Right lobe of liver (tissue), 6 donors: ENCODE results near the gene SFTPD. TPM values are rescaled to one million over a fixed set of nuclear protein-coding genes. Genes with fewer than 3 reads are reported as not detected.

Experiments
- ATAC-seq, 4 donors: fragments of 200-7000 bp; cut with Tn5 transposase; one replicate each; pipeline ENCODE4 v1.9.1; 2020; ENCODE audit warnings: mild to moderate bottlenecking in 4 of 4, moderate library complexity in 4 of 4
- DNase-seq, 3 donors: peaks; one replicate each; pipeline ENCODE4 v3.0.0-alpha.2; 2020
- H3K27ac ChIP-seq, 3 donors: fragments of 200-600 bp; one replicate each; pipeline ENCODE4 v1.8.0; 2022
- H3K27me3 ChIP-seq, 2 donors: fragments of 200-600 bp; one replicate each; pipeline ENCODE4 v1.8.0; 2022
- H3K36me3 ChIP-seq, 4 donors: fragments of 200-600 bp; sonication (generic) in 1 of 4; one replicate each; pipeline versions ENCODE4 v1.5.1 to v1.8.0; 2017 to 2022; ENCODE audit warnings: control low read depth in 1 of 4
- H3K4me1 ChIP-seq, 4 donors: fragments of 200-600 bp; sonication (generic) in 1 of 4; one replicate each; pipeline versions ENCODE4 v1.5.1 to v1.8.0; 2017 to 2022; ENCODE audit warnings: control low read depth in 1 of 4
- H3K4me3 ChIP-seq, 3 donors: fragments of 200-600 bp; one replicate each; pipeline ENCODE4 v1.8.0; 2022
- H3K9me3 ChIP-seq, 4 donors: fragments of 200-600 bp; sonication (generic) in 1 of 4; one replicate each; pipeline versions ENCODE4 v1.5.1 to v1.8.0; 2017 to 2022; ENCODE audit warnings: control low read depth in 1 of 4
- CTCF ChIP-seq, 4 donors: fragments of 200-600 bp in 3 of 4; fragments of 450-650 bp in 1 of 4; IDR thresholded peaks; one replicate each; pipeline versions ENCODE4 v1.5.1 to v1.8.0; 2016 to 2022; ENCODE audit warnings: antibody characterized with exemption in 4 of 4, mild to moderate bottlenecking in 2 of 4
- POLR2A ChIP-seq: fragments of 450-650 bp; IDR thresholded peaks from one replicate; pipeline ENCODE4 v1.6.1; 2017; ENCODE audit warnings: antibody characterized with exemption, mild to moderate bottlenecking
- WGBS: methylation state at CpG from one replicate; pipeline ENCODE4 v1.1.6; 2018; ENCODE audit warnings: low coverage, low lambda C conversion rate; ENCODE audit not compliant: insufficient coverage; ENCODE audit errors: missing lambda C conversion rate; 5-methylcytosine and 5-hydroxymethylcytosine counted together
- intact Hi-C, 2 donors: fragments of 100-400 bp; cut with DNase I; formaldehyde crosslinking; loops; one replicate each; pipeline versions ENCODE4 v1.11.2 to v1.14.1; 2022
- total RNA-seq, 6 experiments: library from RNA; depleted of rRNA in 2 of 6; stranded (reverse); fragments of >200 nt in 2 of 6; fragmentation: NEBNext Ultra II Directional in 3 of 6; extraction: Animal tissue kit (Norgen Biotek cat#: 25700) in 3 of 6; gene quantifications; one replicate each; pipeline versions ENCODE4 v1.1.0 to v1.2.4, GENCODE V29; 2016 to 2023
- donor health status: DM: no; HTN: yes; CAD: no.
- donor health status: DM: no; HTN: no; CAD: no.
- donor health status: DM: no; HTN: no; CAD: no.
- donor health status: DM: no; HTN: yes; CAD: no.
- donor health status: DM: no; HTN: yes; CAD: no.

SFTPD gene
- total RNA-seq, 6 experiments from 2014 or later = 0.35 to 0.59 (median 0.51) TPM; not detected in 3

- Histone ChIP-seq H3K4me3 (no peak overlapping the region), H3K4me1 (no peaks in the 10 kb centered on the region), H3K27me3 (no peaks in the 10 kb centered on the region), H3K9me3 (no peaks in the 10 kb centered on the region), H3K36me3 (no peaks in the 10 kb centered on the region), H3K27ac (no peak overlapping the region)
- DNase-seq (no peak), ATAC-seq (no peak)
- 20% methylated on average over 1 of the region's 2 CpGs for WGBS
- intact Hi-C loops = no loop called here
- TF ChIP-seq POLR2A (no peak), CTCF (IDR thresholded peaks at IDR 0.05) (no peak)
Measured at GRCh38 chr10:79947083-79947415, 1.9 kb downstream of the SFTPD start.

GRCh38 chr10:79946271-79947082 lies 2.4 kb downstream of the SFTPD start:
- Histone ChIP-seq H3K36me3 (no peaks in the 10 kb centered on the region), H3K4me1 (no peaks in the 10 kb centered on the region), H3K9me3 (no peaks in the 10 kb centered on the region), H3K27ac (no peak overlapping the region), H3K4me3 (no peak overlapping the region), H3K27me3 (no peaks in the 10 kb centered on the region)
- WGBS = no CpG with 5 or more reads among the region's 8 CpGs
- peak in 1 of 4 donors; percentile 7 for ATAC-seq
- no peak for DNase-seq
- intact Hi-C loops = no loop called here
- no peak for TF ChIP-seq POLR2A
- no peak for TF ChIP-seq CTCF (IDR thresholded peaks at IDR 0.05)

- DNase-seq (no peak), ATAC-seq (no peak)
- Histone ChIP-seq H3K4me3 (no peak overlapping the region), H3K4me1 (no peaks in the 10 kb centered on the region), H3K36me3 (no peaks in the 10 kb centered on the region), H3K27ac (no peak overlapping the region), H3K27me3 (no peaks in the 10 kb centered on the region), H3K9me3 (no peaks in the 10 kb centered on the region)
- TF ChIP-seq CTCF (IDR thresholded peaks at IDR 0.05) (no peak), POLR2A (no peak)
- intact Hi-C loops = no loop called here
- WGBS = 74% methylated on average over 8 of the region's 13 CpGs
Measured at GRCh38 chr10:79944428-79945395, 4.2 kb downstream of the SFTPD start.

- 67% methylated on average over 1 of the region's 2 CpGs for WGBS
- intact Hi-C loops = no loop called here
- Histone ChIP-seq H3K27me3 (no peaks in the 10 kb centered on the region), H3K36me3 (no peaks in the 10 kb centered on the region), H3K27ac (no peak overlapping the region), H3K4me3 (no peak overlapping the region), H3K4me1 (no peaks in the 10 kb centered on the region), H3K9me3 (no peaks in the 10 kb centered on the region)
- ATAC-seq (no peak), DNase-seq (no peak)
- TF ChIP-seq CTCF (IDR thresholded peaks at IDR 0.05) = no peak
- no peak for TF ChIP-seq POLR2A
Measured at GRCh38 chr10:79943871-79944270, 5.0 kb downstream of the SFTPD start.
